GM12865 (cell line): ENCODE data around the gene TTLL11.

ENCODE experiments used
- DNase-seq: peaks from one replicate; pipeline ENCODE4 v3.0.0; 2010; ENCODE audit warnings: low read depth
- H3K4me3 ChIP-seq: 2 replicates; pipeline ENCODE4 v1.5.1; 2011; ENCODE audit warnings: mild to moderate bottlenecking, low read depth, low read length, control low read depth
- CTCF ChIP-seq: IDR thresholded peaks from 2 replicates; pipeline ENCODE4 v1.5.1; 2011; ENCODE audit warnings: low read length, control low read depth, low read depth, inconsistent platforms; ENCODE audit not compliant: insufficient read depth; ENCODE audit errors: missing control alignments

Gene TTLL11

GRCh38 chr9:122050167-122050566 is 42.9 kb downstream of the TTLL11 start:
- no peak for DNase-seq
- no peak overlapping the region for H3K4me3 ChIP-seq
- TF ChIP-seq CTCF = no peak

GRCh38 chr9:122042056-122042455 is 51.1 kb downstream of the TTLL11 start:
- TF ChIP-seq CTCF = no peak
- no peak for DNase-seq
- no peak overlapping the region for H3K4me3 ChIP-seq

GRCh38 chr9:122040561-122041242 is 52.4 kb downstream of the TTLL11 start:
- TF ChIP-seq CTCF = no peak
- no peak overlapping the region for H3K4me3 ChIP-seq
- DNase-seq = no peak

GRCh38 chr9:122039234-122039633 is 53.9 kb downstream of the TTLL11 start:
- no peak overlapping the region for H3K4me3 ChIP-seq
- DNase-seq = no peak
- no peak for TF ChIP-seq CTCF

- TF ChIP-seq CTCF = no peak
- no peak overlapping the region for H3K4me3 ChIP-seq
Observed at GRCh38 chr9:122036988-122037387, 56.1 kb downstream of the TTLL11 start.

GRCh38 chr9:122036408-122036807 is 56.7 kb downstream of the TTLL11 start:
- DNase-seq = no peak
- TF ChIP-seq CTCF = no peak
- H3K4me3 ChIP-seq = no peak overlapping the region

More at GRCh38 chr9:122036988-122037387, 56.1 kb downstream of the TTLL11 start:
- no peak for DNase-seq
